Raji (cell line): Measurements from ENCODE around the gene UBQLN1.

Source experiments
- POLR2A ChIP-seq: IDR thresholded peaks from 2 replicates; pipeline ENCODE4 v1.6.1; 2011; ENCODE audit warnings: low read depth, low read length, control low read depth; ENCODE audit not compliant: insufficient read depth

UBQLN1 gene

DNA sequence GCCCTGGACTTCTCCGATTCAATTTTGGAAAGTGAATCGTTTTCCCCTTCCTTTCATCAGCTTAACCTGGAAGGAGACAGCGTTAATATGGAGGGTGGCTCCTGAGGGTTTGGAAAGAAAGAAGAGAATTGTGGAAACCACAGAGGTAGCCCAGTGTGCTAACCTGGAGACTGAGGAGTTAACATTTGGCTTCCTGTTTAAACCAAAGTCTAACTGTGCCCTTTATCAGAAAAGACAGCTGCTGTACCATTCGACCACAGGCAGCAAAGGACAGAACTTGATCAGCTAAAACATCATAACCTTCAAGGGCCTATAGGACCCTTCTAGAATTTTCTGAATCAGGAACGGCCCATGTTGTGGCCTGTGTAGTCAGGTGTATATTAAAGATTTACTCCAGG lies 84.1 kb downstream of the UBQLN1 start:
- TF ChIP-seq POLR2A: peak; percentile 19; the same call in 1 of the 2 replicates

DNA sequence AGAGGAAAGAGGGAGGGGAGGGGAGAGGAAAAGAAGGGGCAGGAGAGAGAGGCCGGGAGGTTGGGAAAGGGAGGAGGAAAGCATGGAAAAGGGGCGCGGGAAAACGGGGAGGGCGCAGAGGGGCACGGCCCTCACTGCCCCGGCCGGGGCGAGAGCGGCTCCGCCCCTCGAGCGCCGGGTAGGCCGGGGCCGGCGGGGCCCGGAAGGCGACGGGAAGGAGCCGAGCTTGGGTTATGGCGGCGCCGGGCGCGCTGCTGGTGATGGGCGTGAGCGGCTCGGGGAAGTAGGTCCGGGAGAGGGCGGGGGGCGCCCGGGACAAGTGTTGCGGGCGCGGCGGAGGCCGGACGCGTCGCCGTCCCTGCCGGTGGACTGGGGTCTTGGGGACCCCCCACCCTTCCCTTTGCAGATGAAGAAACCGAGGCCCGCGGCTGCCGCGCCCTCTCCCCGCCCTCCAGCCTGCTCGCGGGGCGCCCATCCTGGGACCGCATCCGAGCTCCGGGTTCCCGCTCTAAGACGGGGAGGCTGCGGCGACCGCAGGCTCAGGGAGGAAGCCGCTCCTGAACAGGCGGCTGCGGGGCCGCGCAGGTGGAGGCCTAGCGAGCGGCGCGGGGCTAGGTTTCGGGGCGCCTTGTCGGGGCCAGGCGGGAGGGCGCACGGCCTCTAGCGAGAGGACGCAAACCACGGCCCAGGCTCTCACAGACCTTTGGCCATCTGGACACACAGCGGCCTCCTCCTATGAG lies 84.6 kb downstream of the UBQLN1 start, which contains the start of gene IDNK:
Gene IDNK, plus strand, starts transcription at position 205 of the 740 bp plus-strand sequence. Its CDS starts 29 bp downstream, at position 234.
- peak; percentile 67 for TF ChIP-seq POLR2A

DNA sequence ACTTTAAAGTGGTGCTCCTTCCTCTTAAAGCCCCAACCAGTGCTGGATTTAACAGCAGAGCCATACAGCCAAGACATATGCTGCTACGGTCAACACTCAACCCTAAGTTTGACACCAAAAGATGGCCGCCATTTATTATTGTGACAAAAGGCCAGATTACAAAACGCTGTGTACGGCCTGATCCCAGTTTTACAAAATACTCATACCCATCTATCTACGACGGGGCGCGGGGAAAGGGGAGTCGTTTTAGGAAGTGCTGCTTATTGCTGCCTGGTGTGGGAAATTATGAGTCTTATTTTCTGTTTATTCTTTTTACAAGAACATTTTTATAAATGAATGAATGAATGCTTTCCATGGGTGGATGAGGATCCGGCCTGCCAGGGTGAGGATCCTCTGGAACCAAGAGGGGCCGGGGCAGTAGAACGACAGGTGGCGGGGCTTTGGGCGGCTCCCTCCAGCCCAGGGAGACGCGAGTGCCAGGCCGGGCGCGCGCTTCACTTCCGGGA lies 85.3 kb downstream of the UBQLN1 start:
- no peak for TF ChIP-seq POLR2A

DNA sequence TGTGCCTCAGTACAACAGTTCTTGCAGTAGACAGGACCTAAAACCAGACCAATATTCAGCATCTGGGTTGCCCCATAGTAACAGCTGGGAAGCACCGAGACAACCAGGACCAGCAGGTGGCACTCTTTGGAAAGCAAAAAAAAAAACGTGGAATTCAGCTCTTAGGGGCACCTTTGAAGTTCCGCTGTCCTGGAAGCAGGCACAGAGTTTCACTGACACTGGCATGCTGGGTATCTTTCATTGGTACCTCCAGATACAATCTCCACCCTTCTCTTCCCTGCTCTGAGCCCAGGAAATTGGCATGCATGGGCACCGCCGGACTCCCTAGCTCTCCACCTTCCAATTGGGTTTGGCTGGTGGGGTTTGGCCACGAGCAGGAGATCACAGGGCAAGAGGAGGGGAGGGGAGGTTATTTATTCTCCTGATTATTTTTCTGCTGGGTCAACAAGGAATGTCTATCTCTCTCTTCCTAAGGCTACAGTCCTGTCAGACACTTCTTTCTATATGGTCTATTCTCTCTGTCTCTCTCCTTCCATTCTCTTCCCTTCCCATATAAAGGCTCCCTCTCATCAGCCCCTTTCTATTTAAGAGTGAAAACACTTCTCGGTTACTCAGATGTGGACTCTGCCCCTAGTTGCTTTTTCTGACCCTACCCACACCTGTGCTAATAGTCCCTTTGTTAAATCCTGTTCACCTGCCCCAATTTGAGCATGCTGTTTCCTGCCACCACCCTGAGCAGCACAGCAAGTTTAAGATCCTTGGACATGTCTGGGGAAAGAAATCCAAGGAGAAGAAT lies 86.7 kb downstream of the UBQLN1 start:
- TF ChIP-seq POLR2A: no peak

DNA sequence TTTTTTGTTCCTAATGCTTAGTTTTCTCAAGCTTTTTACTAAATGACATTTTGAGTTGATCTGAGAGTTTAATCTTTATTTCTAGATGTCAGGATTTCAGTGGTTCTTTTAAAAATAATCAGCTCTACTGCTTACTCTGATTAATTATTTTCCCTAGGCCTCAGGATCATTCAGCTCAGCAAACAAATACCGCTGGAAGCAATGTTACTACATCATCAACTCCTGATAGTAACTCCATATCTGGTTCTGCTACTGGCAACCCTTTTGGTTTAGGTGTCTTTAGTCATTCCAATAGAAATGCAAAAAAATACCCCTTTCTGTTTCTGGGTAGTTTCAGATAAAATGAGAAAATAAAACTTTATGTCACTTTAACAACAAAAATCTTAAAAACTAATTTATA lies 90.5 kb downstream of the UBQLN1 start:
- TF ChIP-seq POLR2A: no peak
